CD14-positive monocyte (primary cell): ENCODE measurements around the gene MIA2. TPM values are rescaled to one million over a fixed set of nuclear protein-coding genes. Genes with fewer than 3 reads are reported as not detected.

Source experiments
- DNase-seq, 3 donors: peaks; one replicate each; pipeline ENCODE4 v3.0.0-alpha.2; 2011 to 2022
- H2AFZ ChIP-seq: 2 replicates; pipeline ENCODE4 v1.6.0; 2012; ENCODE audit warnings: mild to moderate bottlenecking, low read depth, low read length, inconsistent platforms; ENCODE audit not compliant: insufficient read depth, poor library complexity, severe bottlenecking
- H3K27ac ChIP-seq, 2 donors: 1 replicate in 1 of 2; 2 replicates in 1 of 2; pipeline ENCODE4 v1.5.1; 2012 to 2013; ENCODE audit warnings: low read length in 2 of 2, control low read depth in 1 of 2, inconsistent platforms in 1 of 2, low read depth in 1 of 2, mild to moderate bottlenecking in 1 of 2
- H3K27me3 ChIP-seq, 2 donors: one replicate each; pipeline versions ENCODE4 v1.6.0 to v1.6.1; 2011 to 2013; ENCODE audit warnings: low read length in 2 of 2; ENCODE audit not compliant: control insufficient read depth in 2 of 2, insufficient read depth in 2 of 2
- H3K36me3 ChIP-seq, 2 donors: replicated peaks in 1 of 2; 1 replicate in 1 of 2; 2 replicates in 1 of 2; pipeline versions ENCODE4 v1.5.1 to v1.6.1; 2012 to 2013; ENCODE audit warnings: low read length in 2 of 2, control low read depth in 1 of 2, inconsistent platforms in 1 of 2, mild to moderate bottlenecking in 1 of 2; ENCODE audit not compliant: insufficient read depth in 2 of 2, control insufficient read depth in 1 of 2
- H3K4me1 ChIP-seq, 2 donors: 1 replicate in 1 of 2; 2 replicates in 1 of 2; pipeline versions ENCODE4 v1.5.1 to v1.6.1; 2012 to 2013; ENCODE audit warnings: low read length in 2 of 2, control low read depth in 1 of 2, inconsistent platforms in 1 of 2, mild to moderate bottlenecking in 1 of 2, moderate library complexity in 1 of 2; ENCODE audit not compliant: insufficient read depth in 2 of 2, control insufficient read depth in 1 of 2
- H3K4me2 ChIP-seq: replicated peaks from 2 replicates; pipeline ENCODE3; 2012; ENCODE audit warnings: low read length, moderate library complexity, mild to moderate bottlenecking; ENCODE audit not compliant: poor library complexity, severe bottlenecking; ENCODE audit errors: extremely low read depth
- H3K4me3 ChIP-seq, 3 experiments: fragments of 200-600 bp in 1 of 3; sonication (generic) in 1 of 3; replicated peaks in 1 of 3; 1 replicate in 2 of 3; 2 replicates in 1 of 3; pipeline ENCODE4 v1.5.1; 2011 to 2013; ENCODE audit warnings: low read length in 3 of 3, mild to moderate bottlenecking in 3 of 3, control low read depth in 2 of 3, low read depth in 2 of 3, inconsistent platforms in 1 of 3, moderate library complexity in 1 of 3
- H3K79me2 ChIP-seq: 2 replicates; pipeline ENCODE4 v1.6.0; 2012; ENCODE audit warnings: mild to moderate bottlenecking, control low read depth, inconsistent platforms, low read length, moderate library complexity; ENCODE audit not compliant: insufficient read depth
- H3K9ac ChIP-seq: 2 replicates; pipeline ENCODE4 v1.6.0; 2017; ENCODE audit warnings: low read length, mild to moderate bottlenecking; ENCODE audit not compliant: insufficient read depth, poor library complexity, severe bottlenecking
- H3K9me3 ChIP-seq, 2 donors: replicated peaks in 1 of 2; 1 replicate in 1 of 2; 2 replicates in 1 of 2; pipeline versions ENCODE4 v1.5.1 to v1.6.1; 2012 to 2013; ENCODE audit warnings: low read length in 2 of 2, control low read depth in 1 of 2; ENCODE audit not compliant: control insufficient read depth in 1 of 2, insufficient read depth in 1 of 2
- H4K20me1 ChIP-seq: 2 replicates; pipeline ENCODE4 v1.6.0; 2012; ENCODE audit warnings: mild to moderate bottlenecking, low read length, control low read depth, moderate library complexity; ENCODE audit not compliant: insufficient read depth
- H3K27ac Mint-ChIP-seq, 7 donors: one replicate each; pipeline ENCODE4 v1.8.0; 2020; ENCODE audit warnings: mild to moderate bottlenecking in 7 of 7, mixed read lengths in 7 of 7, moderate library complexity in 6 of 7, inconsistent platforms in 2 of 7
- H3K27me3 Mint-ChIP-seq, 3 donors: one replicate each; pipeline ENCODE4 v1.8.0; 2021 to 2022; ENCODE audit warnings: low read depth in 3 of 3, mild to moderate bottlenecking in 3 of 3, mixed read lengths in 3 of 3, moderate library complexity in 3 of 3, inconsistent platforms in 1 of 3
- H3K36me3 Mint-ChIP-seq, 2 donors: one replicate each; pipeline ENCODE4 v1.8.0; 2020; ENCODE audit warnings: mixed read lengths in 2 of 2, inconsistent platforms in 1 of 2, mild to moderate bottlenecking in 1 of 2
- H3K4me1 Mint-ChIP-seq: one replicate; pipeline ENCODE4 v1.8.0; 2020; ENCODE audit warnings: mild to moderate bottlenecking, mixed read lengths
- H3K4me3 Mint-ChIP-seq, 2 donors: one replicate each; pipeline ENCODE4 v1.8.0; 2020; ENCODE audit warnings: mild to moderate bottlenecking in 2 of 2, mixed read lengths in 2 of 2, moderate library complexity in 1 of 2
- H3K9me3 Mint-ChIP-seq, 7 donors: one replicate each; pipeline ENCODE4 v1.8.0; 2020 to 2022; ENCODE audit warnings: mixed read lengths in 7 of 7, mild to moderate bottlenecking in 6 of 7, moderate library complexity in 6 of 7, inconsistent platforms in 2 of 7
- CTCF ChIP-seq: fragments of 200-600 bp; IDR thresholded peaks from one replicate; pipeline ENCODE4 v1.8.0; 2022; ENCODE audit warnings: antibody characterized with exemption, mild to moderate bottlenecking
- WGBS: methylation state at CpG from one replicate; pipeline ENCODE4 v1.1.5; 2013; ENCODE audit warnings: missing lambda C conversion rate; ENCODE audit not compliant: insufficient coverage; 5-methylcytosine and 5-hydroxymethylcytosine counted together
- intact Hi-C, 2 donors: fragments of 100-400 bp; cut with micrococcal nuclease; formaldehyde crosslinking; loops; one replicate each; pipeline versions ENCODE4 v1.15.0 to v1.15.1; 2023
- polyA plus RNA-seq, 3 donors: library from polyadenylated mRNA; depleted of rRNA in 1 of 3; unstranded in 2 of 3; stranded (reverse) in 1 of 3; fragments of 300-500 nt in 2 of 3; fragments of >200 nt in 1 of 3; fragmentation: Illumina TruSeq in 2 of 3; gene quantifications; 1 replicate in 2 of 3; 2 replicates in 1 of 3; pipeline ENCODE4 v1.2.3, GENCODE V29; 2012 to 2021

MIA2 gene
- polyA plus RNA-seq, 3 donors = 19.1 to 24.6 (median 20.0) TPM

- peaks cover 15 to 28% of the 10 kb centered on the region in 2 donors for H3K36me3 Mint-ChIP-seq
- WGBS = no CpG with 5 or more reads among the region's 1 CpG
- peaks cover 65% of the 10 kb centered on the region for H4K20me1 ChIP-seq
Measured at GRCh38 chr14:39419272-39419671, 185.6 kb downstream of the MIA2 start.

GRCh38 chr14:39422243-39422642, 188.5 kb downstream of the MIA2 start:
- DNase-seq = no peak
- TF ChIP-seq CTCF = no peak
- Histone ChIP-seq H3K27ac (no peak overlapping the region), H3K4me3 (no peak overlapping the region), H2AFZ (no peak overlapping the region), H3K79me2 (peaks cover 98% of the 10 kb centered on the region), H4K20me1 (peaks cover 85% of the 10 kb centered on the region), H3K27me3 (no peaks in the 10 kb centered on the region), H3K4me2 (no peak overlapping the region), H3K9ac (no peak overlapping the region), H3K36me3 (peaks cover 0 to 14% of the 10 kb centered on the region in 2 donors), H3K4me1 (peaks cover 11 to 13% of the 10 kb centered on the region in 2 donors), H3K9me3 (peaks cover 6 to 11% of the 10 kb centered on the region in 2 donors)
- H3K4me3 Mint-ChIP-seq = no peak overlapping the region
- no peaks in the 10 kb centered on the region for H3K27me3 Mint-ChIP-seq
- H3K9me3 Mint-ChIP-seq = peaks cover 4 to 14% (median 9%) of the 10 kb centered on the region in 7 donors
- H3K4me1 Mint-ChIP-seq = peaks cover 24% of the 10 kb centered on the region
- intact Hi-C loops = no loop called here
- H3K27ac Mint-ChIP-seq = peak overlapping the region in 1 of 7 donors; percentile 0
- H3K36me3 Mint-ChIP-seq = peaks cover 7 to 16% of the 10 kb centered on the region in 2 donors

More at GRCh38 chr14:39419272-39419671, 185.6 kb downstream of the MIA2 start:
- H3K27me3 Mint-ChIP-seq = no peaks in the 10 kb centered on the region
- no peak overlapping the region for H3K9ac ChIP-seq
- no peak overlapping the region for H3K4me3 Mint-ChIP-seq
- no peak for TF ChIP-seq CTCF
- peaks cover 0 to 27% of the 10 kb centered on the region in 2 donors for H3K36me3 ChIP-seq
- peaks cover 22 to 40% (median 35%) of the 10 kb centered on the region in 7 donors for H3K9me3 Mint-ChIP-seq
- H3K27ac ChIP-seq = no peak overlapping the region
- H3K4me1 Mint-ChIP-seq = peaks cover 6% of the 10 kb centered on the region
- no peak overlapping the region for H2AFZ ChIP-seq
- no peak overlapping the region for H3K4me2 ChIP-seq
- DNase-seq = no peak
- intact Hi-C loops = no loop called here
- peaks cover 32 to 34% of the 10 kb centered on the region in 2 donors for H3K9me3 ChIP-seq
- H3K27ac Mint-ChIP-seq = no peak overlapping the region
- no peaks in the 10 kb centered on the region for H3K27me3 ChIP-seq
- H3K4me1 ChIP-seq = no peaks in the 10 kb centered on the region
- no peak overlapping the region for H3K4me3 ChIP-seq
- H3K79me2 ChIP-seq = peaks cover 81% of the 10 kb centered on the region
